ENCODE results near the gene KCNH8.
A peak's percentile ranks its signal among the peaks of the same experiment; 100 is the strongest.

Gene KCNH8

GRCh38 chr3:19124752-19125151 lies 23.6 kb upstream of the KCNH8 start:
- no peaks in the 10 kb centered on the region for H3K4me1 ChIP-seq (ENCODE audit: insufficient read depth, poor library complexity, severe bottlenecking)
- no peaks in the 10 kb centered on the region for H3K27me3 ChIP-seq (ENCODE audit: insufficient read depth, poor library complexity, severe bottlenecking)
- no peaks in the 10 kb centered on the region for H3K36me3 ChIP-seq (ENCODE audit: low read depth)
- H3K27ac ChIP-seq (ENCODE audit: poor library complexity, severe bottlenecking) = no peak overlapping the region
- DNase-seq (ENCODE audit: low spot score) (no peak), ATAC-seq (ENCODE audit: low read depth) (no peak)
- no peaks in the 10 kb centered on the region for H3K9me3 ChIP-seq (ENCODE audit: severe bottlenecking)
- H3K4me3 ChIP-seq (ENCODE audit: severe bottlenecking) = no peak overlapping the region
- TF ChIP-seq, protein P1, sequence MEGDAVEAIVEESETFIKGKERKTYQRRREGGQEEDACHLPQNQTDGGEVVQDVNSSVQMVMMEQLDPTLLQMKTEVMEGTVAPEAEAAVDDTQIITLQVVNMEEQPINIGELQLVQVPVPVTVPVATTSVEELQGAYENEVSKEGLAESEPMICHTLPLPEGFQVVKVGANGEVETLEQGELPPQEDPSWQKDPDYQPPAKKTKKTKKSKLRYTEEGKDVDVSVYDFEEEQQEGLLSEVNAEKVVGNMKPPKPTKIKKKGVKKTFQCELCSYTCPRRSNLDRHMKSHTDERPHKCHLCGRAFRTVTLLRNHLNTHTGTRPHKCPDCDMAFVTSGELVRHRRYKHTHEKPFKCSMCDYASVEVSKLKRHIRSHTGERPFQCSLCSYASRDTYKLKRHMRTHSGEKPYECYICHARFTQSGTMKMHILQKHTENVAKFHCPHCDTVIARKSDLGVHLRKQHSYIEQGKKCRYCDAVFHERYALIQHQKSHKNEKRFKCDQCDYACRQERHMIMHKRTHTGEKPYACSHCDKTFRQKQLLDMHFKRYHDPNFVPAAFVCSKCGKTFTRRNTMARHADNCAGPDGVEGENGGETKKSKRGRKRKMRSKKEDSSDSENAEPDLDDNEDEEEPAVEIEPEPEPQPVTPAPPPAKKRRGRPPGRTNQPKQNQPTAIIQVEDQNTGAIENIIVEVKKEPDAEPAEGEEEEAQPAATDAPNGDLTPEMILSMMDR (IDR thresholded peaks at IDR 0.05; ENCODE audit: poor library complexity, severe bottlenecking) = no peak

DNA sequence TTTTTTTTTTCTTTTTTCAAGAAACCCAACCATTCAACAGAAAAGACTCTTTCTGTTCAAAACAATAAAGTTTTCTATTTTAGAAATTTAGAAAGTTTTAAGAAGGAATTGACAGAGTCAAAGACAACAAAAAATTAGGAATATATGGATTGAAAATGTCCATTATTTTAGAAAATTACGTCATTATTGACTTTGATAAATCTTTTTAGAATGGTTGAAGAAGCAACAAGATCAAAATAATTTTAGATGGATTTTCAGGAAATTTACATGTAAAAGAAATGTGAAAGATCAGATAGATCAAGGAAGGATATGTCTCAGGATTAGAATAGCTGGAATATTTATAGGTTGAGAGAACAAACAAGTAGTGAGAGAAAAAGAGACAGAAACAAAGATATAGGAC lies 8.4 kb upstream of the KCNH8 start:
- no peaks in the 10 kb centered on the region for H3K4me1 ChIP-seq (ENCODE audit: insufficient read depth, poor library complexity, severe bottlenecking)
- H3K4me3 ChIP-seq (ENCODE audit: severe bottlenecking) = no peak overlapping the region
- H3K27me3 ChIP-seq (ENCODE audit: insufficient read depth, poor library complexity, severe bottlenecking) = no peaks in the 10 kb centered on the region
- DNase-seq (ENCODE audit: low spot score) = no peak
- no peak overlapping the region for H3K27ac ChIP-seq (ENCODE audit: poor library complexity, severe bottlenecking)
- no peak for ATAC-seq (ENCODE audit: low read depth)
- no peaks in the 10 kb centered on the region for H3K9me3 ChIP-seq (ENCODE audit: severe bottlenecking)
- H3K36me3 ChIP-seq (ENCODE audit: low read depth) = no peaks in the 10 kb centered on the region
- TF ChIP-seq, protein P1 (IDR thresholded peaks at IDR 0.05; ENCODE audit: poor library complexity, severe bottlenecking) = no peak

GRCh38 chr3:19146685-19147650 lies 1.3 kb upstream of the KCNH8 start:
- DNase-seq (ENCODE audit: low spot score) (peak; percentile 44), ATAC-seq (ENCODE audit: low read depth) (peak; percentile 75)
- H3K36me3 ChIP-seq (ENCODE audit: low read depth) = no peaks in the 10 kb centered on the region
- H3K27me3 ChIP-seq (ENCODE audit: insufficient read depth, poor library complexity, severe bottlenecking) = peaks cover 22% of the 10 kb centered on the region
- TF ChIP-seq, protein P1 (IDR thresholded peaks at IDR 0.05; ENCODE audit: poor library complexity, severe bottlenecking) = no peak
- no peak overlapping the region for H3K27ac ChIP-seq (ENCODE audit: poor library complexity, severe bottlenecking)
- H3K9me3 ChIP-seq (ENCODE audit: severe bottlenecking) = no peaks in the 10 kb centered on the region
- peak overlapping the region; percentile 31 for H3K4me3 ChIP-seq (ENCODE audit: severe bottlenecking)
- H3K4me1 ChIP-seq (ENCODE audit: insufficient read depth, poor library complexity, severe bottlenecking) = no peaks in the 10 kb centered on the region

DNA sequence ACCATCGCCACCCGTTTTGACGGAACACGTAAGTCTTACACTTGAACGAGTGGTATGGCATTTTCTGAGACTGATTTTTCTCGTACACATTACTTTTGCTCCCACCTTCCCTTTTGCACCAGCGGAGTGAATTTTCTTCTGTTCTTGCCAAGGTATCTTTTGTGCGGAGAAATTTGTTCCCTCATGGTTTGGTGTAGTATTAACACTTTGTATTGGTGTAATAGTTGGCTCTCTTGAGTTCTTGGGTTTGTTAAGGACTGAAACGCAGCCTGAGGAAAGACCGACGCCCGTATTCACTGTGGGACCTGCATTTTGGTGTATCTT lies 420 bp downstream of the KCNH8 start:
- Histone ChIP-seq H3K9me3 (ENCODE audit: severe bottlenecking) (no peaks in the 10 kb centered on the region), H3K4me1 (ENCODE audit: insufficient read depth, poor library complexity, severe bottlenecking) (no peaks in the 10 kb centered on the region), H3K27ac (ENCODE audit: poor library complexity, severe bottlenecking) (no peak overlapping the region), H3K27me3 (ENCODE audit: insufficient read depth, poor library complexity, severe bottlenecking) (peaks cover 22% of the 10 kb centered on the region), H3K36me3 (ENCODE audit: low read depth) (no peaks in the 10 kb centered on the region), H3K4me3 (ENCODE audit: severe bottlenecking) (no peak overlapping the region)
- ATAC-seq (ENCODE audit: low read depth) = no peak
- TF ChIP-seq, protein P1 (IDR thresholded peaks at IDR 0.05; ENCODE audit: poor library complexity, severe bottlenecking) = no peak
- no peak for DNase-seq (ENCODE audit: low spot score)

GRCh38 chr3:19149368-19149767 lies 1.1 kb downstream of the KCNH8 start:
- no peak for DNase-seq (ENCODE audit: low spot score)
- H3K27ac ChIP-seq (ENCODE audit: poor library complexity, severe bottlenecking) = no peak overlapping the region
- no peak overlapping the region for H3K4me3 ChIP-seq (ENCODE audit: severe bottlenecking)
- no peaks in the 10 kb centered on the region for H3K36me3 ChIP-seq (ENCODE audit: low read depth)
- TF ChIP-seq, protein P1 (IDR thresholded peaks at IDR 0.05; ENCODE audit: poor library complexity, severe bottlenecking) = no peak
- no peaks in the 10 kb centered on the region for H3K9me3 ChIP-seq (ENCODE audit: severe bottlenecking)
- no peak for ATAC-seq (ENCODE audit: low read depth)
- H3K27me3 ChIP-seq (ENCODE audit: insufficient read depth, poor library complexity, severe bottlenecking) = peaks cover 22% of the 10 kb centered on the region
- H3K4me1 ChIP-seq (ENCODE audit: insufficient read depth, poor library complexity, severe bottlenecking) = no peaks in the 10 kb centered on the region
